Left forelimb (tissue), 1 donor: ENCODE data around the gene PNMA8B.

Experiments used
- DNase-seq: peaks from one replicate; pipeline ENCODE4 v3.0.0-alpha.2; 2018; ENCODE audit warnings: low spot score

PNMA8B gene

DNA sequence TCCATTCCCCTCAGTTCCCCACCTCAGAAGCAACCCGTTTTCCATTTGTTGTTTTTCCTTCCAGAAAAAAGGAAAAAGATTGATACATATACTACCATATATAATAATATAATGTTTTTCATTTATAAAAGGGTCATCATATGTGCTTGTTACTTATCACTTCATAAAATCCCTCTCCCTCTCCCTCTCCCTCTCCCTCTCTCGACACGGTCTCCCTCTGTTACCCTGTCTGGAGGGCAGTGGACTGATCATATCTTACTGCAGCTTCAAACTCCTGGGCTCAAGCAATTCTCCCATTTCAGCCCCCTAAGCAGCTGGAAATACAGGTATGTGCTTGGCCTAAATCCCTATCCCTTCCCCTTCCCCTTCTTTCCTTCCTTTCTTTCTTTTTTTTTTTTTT lies 41.4 kb downstream of the PNMA8B start:
- DNase-seq: no peak

DNA sequence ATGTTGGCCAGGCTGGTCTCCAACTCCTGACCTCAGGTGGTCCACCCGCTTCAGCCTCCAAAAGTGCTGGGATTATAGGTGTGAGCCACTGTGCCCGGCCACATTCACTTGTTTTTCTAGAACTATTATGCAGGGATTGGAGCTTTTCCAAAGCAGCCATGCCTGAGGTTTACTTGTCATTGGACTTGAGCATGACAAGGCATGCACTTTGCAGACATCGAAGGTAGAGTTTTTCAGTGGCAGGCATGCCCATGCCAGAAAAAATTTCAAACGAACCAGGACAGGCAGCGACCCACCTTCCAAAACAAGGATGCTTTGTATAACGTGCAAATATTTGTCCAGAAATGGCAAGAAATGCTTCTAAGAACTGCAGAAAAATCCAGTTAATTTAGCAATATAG lies 42.0 kb downstream of the PNMA8B start:
- DNase-seq: no peak

DNA sequence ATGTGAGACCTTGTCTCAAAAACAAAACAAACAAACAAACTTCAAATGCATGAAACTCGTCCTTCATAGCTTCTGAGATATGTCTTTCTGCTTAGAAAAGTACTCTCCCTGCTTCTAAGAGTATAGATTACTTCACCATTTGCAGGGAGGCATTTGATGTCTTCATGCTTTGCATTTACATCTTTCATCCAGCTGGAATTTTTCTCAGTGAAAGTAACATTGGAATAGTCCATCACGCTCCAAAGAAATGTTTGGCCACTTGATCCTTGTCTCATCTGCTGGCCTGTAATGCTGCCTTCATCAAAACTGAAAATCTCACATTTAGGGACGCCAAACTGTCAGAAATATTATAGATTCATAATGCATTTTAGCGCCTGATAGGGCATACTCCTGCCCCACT lies 43.5 kb downstream of the PNMA8B start:
- DNase-seq: no peak

DNA sequence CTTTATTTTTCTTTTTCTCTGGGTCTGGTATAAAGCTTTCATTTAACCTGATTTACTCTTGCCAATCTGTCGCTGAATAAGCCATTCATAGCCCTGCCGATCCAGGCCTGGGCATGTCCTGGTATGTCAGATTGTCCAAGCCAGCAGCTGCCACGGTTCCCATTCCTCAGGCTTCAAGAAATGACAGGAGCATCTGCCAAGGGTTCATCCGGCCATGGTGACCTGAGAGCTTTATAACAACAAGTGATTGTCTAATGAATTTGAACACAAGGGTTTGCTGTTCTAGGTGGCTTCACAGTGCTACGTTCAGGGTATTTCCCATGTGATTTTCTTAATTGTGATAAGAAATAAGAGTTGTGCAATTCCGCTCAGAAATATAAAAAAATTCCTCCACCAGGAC lies 44.3 kb downstream of the PNMA8B start:
- no peak for DNase-seq

DNA sequence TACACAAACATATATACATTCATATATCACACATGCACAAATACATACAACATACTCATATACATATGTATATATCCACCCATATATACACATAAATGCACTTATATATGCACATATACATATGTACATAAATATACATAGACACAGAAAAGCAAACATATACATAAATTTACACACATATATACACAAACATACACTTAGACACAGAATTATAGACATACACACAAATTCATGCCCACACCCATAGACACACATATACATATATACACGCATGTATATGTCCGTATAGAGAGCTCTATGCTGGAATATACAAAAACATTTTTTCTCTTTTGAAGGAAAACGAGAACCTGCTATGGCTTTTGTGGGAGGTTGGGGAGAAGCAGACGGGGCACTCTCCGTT lies 44.9 kb downstream of the PNMA8B start:
- DNase-seq: no peak

DNA sequence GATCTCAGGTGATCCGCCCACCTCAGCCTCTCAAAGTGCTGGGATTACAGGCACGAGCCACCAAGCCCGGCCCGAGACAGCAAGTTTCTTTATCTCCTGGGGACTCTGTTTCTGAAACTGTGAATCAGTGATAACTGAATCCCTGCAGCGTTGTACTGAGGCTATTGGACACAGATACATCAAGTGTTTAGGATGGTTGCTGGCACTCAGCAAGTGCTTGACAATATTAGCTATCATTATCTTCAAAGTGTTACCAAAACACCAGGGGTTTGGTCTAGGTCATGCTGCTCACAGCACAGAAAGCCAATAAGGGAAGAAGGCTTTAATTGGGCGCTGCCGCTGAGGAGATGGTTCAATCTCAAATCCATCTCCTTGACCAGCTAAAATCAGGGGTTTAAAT lies 46.4 kb downstream of the PNMA8B start:
- no peak for DNase-seq

DNA sequence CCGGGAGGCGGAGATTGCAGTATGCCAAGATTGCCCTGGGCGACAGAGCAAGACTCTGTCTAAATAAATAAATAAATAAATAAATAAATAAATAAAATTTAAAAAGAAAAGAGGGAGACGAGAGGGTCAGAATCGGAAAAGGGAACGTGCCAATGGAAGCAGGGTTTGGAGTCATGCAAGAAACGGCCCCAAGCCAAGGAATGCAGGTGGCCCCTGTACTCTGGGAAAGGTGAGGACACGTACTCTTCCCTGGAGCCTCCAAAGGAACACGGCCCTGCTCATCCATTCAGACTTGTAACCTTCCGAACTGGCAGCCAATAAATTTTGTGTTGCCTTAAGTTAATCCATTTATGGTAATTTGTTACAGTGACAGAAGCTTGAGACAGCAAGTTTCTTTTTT lies 47.1 kb downstream of the PNMA8B start:
- no peak for DNase-seq

DNA sequence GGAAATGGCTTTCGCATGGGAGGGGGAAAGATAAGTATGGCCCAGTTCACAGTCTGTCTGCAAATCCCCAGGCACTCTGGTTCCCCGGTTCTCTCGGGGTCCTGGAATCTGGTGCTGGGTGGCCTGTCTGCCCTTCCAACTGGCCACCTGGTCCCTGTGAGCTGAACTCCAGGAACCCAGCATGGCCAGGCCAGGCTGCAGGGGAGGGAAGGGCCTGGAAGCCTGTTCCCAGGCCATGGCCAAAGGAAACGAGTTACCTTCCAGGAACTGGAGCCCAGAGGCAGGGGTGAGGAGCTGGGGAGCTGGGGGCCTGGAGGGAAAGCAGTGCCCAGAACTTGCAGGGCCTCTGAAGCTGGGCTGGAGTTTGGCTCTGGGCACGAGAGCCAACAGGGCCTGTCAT lies 47.8 kb downstream of the PNMA8B start:
- DNase-seq: no peak

DNA sequence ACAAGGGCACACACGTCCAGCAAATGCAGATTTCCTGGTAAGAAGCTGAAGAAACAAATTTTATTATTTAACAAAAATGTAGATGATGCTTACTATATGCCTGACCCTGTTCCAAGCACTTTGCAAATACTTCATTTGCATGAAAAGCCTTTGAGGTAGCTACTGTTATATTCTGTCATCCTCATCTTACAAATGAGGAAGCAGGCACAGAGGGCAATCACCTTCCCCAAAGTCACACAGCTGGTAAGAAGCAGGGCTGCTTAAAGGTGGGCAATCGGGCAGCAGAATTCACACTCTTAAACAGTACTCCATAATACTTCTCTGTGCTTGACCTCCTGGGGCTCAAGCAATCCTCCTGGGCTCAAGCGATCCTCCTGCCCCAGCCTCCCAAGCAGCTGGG lies 48.7 kb downstream of the PNMA8B start:
- no peak for DNase-seq

DNA sequence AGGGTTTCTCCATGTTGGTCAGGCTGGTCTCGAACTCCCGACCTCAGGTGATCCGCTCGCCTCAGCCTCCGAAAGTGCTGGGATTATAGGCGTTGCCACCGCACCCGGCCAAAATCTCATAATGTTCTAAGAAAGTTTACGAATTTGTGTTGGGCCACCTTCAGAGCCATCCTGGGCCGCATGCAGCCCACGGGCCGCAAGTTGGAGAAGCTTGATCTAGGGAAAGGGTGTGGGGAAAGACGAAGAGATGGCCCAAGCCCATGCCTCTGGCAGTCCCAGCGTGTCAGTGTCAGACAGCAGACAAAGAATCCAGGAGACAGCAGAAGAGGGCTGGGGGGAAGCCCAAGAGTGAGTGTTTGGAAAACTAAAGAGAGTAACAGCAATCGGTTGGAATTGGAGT lies 49.6 kb downstream of the PNMA8B start:
- DNase-seq: no peak

DNA sequence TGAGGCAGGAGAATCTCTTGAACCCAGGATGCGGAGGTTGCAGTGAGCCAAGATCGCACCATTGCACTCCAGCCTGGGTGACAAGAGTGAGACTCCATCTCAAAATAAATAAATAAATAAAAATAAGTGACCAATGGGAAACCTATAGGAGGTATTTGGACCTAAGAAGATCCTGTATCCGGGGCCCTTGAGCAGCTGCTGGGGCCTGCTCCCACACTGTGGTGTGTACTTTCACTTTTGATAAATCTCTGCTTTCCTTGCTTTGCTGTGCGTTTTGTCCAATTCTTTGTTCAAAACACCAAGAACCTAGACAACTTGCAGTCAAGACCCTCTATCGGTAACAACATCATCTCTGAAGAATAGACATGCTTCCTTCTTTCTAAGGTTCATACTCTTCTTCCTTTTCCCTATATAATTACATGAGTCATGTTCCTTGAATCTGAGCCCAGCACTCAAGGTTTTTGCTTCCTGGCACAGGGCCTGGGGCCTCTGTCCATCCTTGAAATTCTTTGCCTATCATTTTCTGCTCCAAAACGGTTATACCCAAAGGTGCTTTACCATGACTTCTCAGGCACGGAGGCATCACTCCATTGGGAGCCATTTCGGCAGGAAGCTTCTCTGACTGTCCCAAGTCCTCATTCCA lies 52.7 kb downstream of the PNMA8B start:
- no peak for DNase-seq

DNA sequence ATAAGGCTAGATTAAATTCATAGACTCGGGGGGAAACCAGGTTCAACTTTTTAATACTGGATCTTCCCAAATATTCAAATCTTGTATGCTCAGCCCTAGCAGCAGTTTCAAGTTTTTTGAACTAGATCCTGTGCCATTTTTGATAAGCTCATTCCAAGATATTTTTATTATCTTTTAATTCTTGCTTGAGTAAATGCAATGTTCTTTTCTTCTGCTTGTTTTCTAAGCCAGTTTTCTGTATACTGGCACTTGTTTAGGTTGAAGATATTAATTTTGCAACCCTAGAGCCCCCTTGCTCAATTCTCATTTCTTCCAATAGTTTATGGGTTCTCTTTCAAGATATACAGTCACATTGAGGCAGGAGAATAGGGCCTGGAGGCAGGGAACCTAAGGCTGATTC lies 53.8 kb downstream of the PNMA8B start:
- no peak for DNase-seq
